Measurements from ENCODE around the gene PKN3.
A peak's percentile ranks its signal among the peaks of the same experiment; 100 is the strongest.

The PKN3 gene

GRCh38 chr9:128750926-128751595 lies 48.8 kb downstream of the PKN3 start:
- DNase-seq, result no peak

GRCh38 chr9:128753627-128754026 lies 51.3 kb downstream of the PKN3 start:
- no peak for DNase-seq

- no peak for DNase-seq
Observed at GRCh38 chr9:128757602-128758001, 55.3 kb downstream of the PKN3 start.

GRCh38 chr9:128762671-128763449 lies 60.6 kb downstream of the PKN3 start:
- no peak for DNase-seq

- peak; percentile 9 for DNase-seq
Observed at GRCh38 chr9:128764361-128764760, 62.1 kb downstream of the PKN3 start.

- DNase-seq, result no peak
Observed at GRCh38 chr9:128765499-128765898, 63.2 kb downstream of the PKN3 start.

GRCh38 chr9:128768606-128769005 lies 66.3 kb downstream of the PKN3 start:
- DNase-seq, result no peak
